ENCODE results near the gene OPA3. TPM values are rescaled to one million over a fixed set of nuclear protein-coding genes. Genes with fewer than 3 reads are reported as not detected.

Gene OPA3
- polyA plus RNA-seq, 3 donors = 9.7 to 11.1 (median 10.4) TPM

- DNase-seq (ENCODE audit: extremely low read depth in 1 of 11, low read depth in 9 of 11, low spot score in 4 of 11) = no peak
Observed at GRCh38 chr19:45578861-45579260, 5.7 kb downstream of the OPA3 start.

GRCh38 chr19:45577111-45577905 is 7.3 kb downstream of the OPA3 start:
- DNase-seq (ENCODE audit: extremely low read depth in 1 of 11, low read depth in 9 of 11, low spot score in 4 of 11) = peak in 1 of 11 donors; percentile 49

- DNase-seq (ENCODE audit: extremely low read depth in 1 of 11, low read depth in 9 of 11, low spot score in 4 of 11) = no peak
Observed at GRCh38 chr19:45576682-45577081, 7.9 kb downstream of the OPA3 start.

- no peak for DNase-seq (ENCODE audit: extremely low read depth in 1 of 11, low read depth in 9 of 11, low spot score in 4 of 11)
Observed at GRCh38 chr19:45575216-45575615, 9.4 kb downstream of the OPA3 start.

- no peak for DNase-seq (ENCODE audit: extremely low read depth in 1 of 11, low read depth in 9 of 11, low spot score in 4 of 11)
Observed at GRCh38 chr19:45574526-45574925, 10.1 kb downstream of the OPA3 start.

GRCh38 chr19:45571457-45572220 is 13.0 kb downstream of the OPA3 start:
- DNase-seq (ENCODE audit: extremely low read depth in 1 of 11, low read depth in 9 of 11, low spot score in 4 of 11) = no peak

- DNase-seq (ENCODE audit: extremely low read depth in 1 of 11, low read depth in 9 of 11, low spot score in 4 of 11) = no peak
Observed at GRCh38 chr19:45569619-45570421, 14.8 kb downstream of the OPA3 start.

GRCh38 chr19:45568732-45569131 is 15.9 kb downstream of the OPA3 start:
- no peak for DNase-seq (ENCODE audit: extremely low read depth in 1 of 11, low read depth in 9 of 11, low spot score in 4 of 11)

GRCh38 chr19:45567609-45568008 is 17.0 kb downstream of the OPA3 start:
- DNase-seq (ENCODE audit: extremely low read depth in 1 of 11, low read depth in 9 of 11, low spot score in 4 of 11) = no peak

- DNase-seq (ENCODE audit: extremely low read depth in 1 of 11, low read depth in 9 of 11, low spot score in 4 of 11) = no peak
Observed at GRCh38 chr19:45564131-45564780, 20.3 kb downstream of the OPA3 start.

- no peak for DNase-seq (ENCODE audit: extremely low read depth in 1 of 11, low read depth in 9 of 11, low spot score in 4 of 11)
Observed at GRCh38 chr19:45560686-45561085, 23.9 kb downstream of the OPA3 start.

- no peak for DNase-seq (ENCODE audit: extremely low read depth in 1 of 11, low read depth in 9 of 11, low spot score in 4 of 11)
Observed at GRCh38 chr19:45560038-45560437, 24.6 kb downstream of the OPA3 start.

GRCh38 chr19:45558399-45558878 is 26.2 kb downstream of the OPA3 start:
- DNase-seq (ENCODE audit: extremely low read depth in 1 of 11, low read depth in 9 of 11, low spot score in 4 of 11) = peak in 3 of 11 donors; percentile 25 to 40 (median 30)

GRCh38 chr19:45556835-45557234 is 27.8 kb downstream of the OPA3 start:
- no peak for DNase-seq (ENCODE audit: extremely low read depth in 1 of 11, low read depth in 9 of 11, low spot score in 4 of 11)

- no peak for DNase-seq (ENCODE audit: extremely low read depth in 1 of 11, low read depth in 9 of 11, low spot score in 4 of 11)
Observed at GRCh38 chr19:45554481-45554880, 30.1 kb downstream of the OPA3 start.

GRCh38 chr19:45553464-45553863 is 31.1 kb downstream of the OPA3 start:
- peak in 4 of 11 donors; percentile 38 to 59 (median 41) for DNase-seq (ENCODE audit: extremely low read depth in 1 of 11, low read depth in 9 of 11, low spot score in 4 of 11)

GRCh38 chr19:45547965-45548609 is 36.5 kb downstream of the OPA3 start:
- no peak for DNase-seq (ENCODE audit: extremely low read depth in 1 of 11, low read depth in 9 of 11, low spot score in 4 of 11)

- no peak for DNase-seq (ENCODE audit: extremely low read depth in 1 of 11, low read depth in 9 of 11, low spot score in 4 of 11)
Observed at GRCh38 chr19:45547211-45547770, 37.3 kb downstream of the OPA3 start.
